Smooth muscle cell (in vitro differentiated cells): ENCODE data around the gene GNG14. TPM values are rescaled to one million over a fixed set of nuclear protein-coding genes. Genes with fewer than 3 reads are reported as not detected.
A peak's percentile ranks its signal among the peaks of the same experiment; 100 is the strongest.

Experiments
- DNase-seq: peaks from one replicate; lab custom pipeline; 2025; ENCODE audit not compliant: unreplicated experiment; lab: John Stamatoyannopoulos, UW
- H2AFZ ChIP-seq: fragments of 200-600 bp; sonication (generic); 2 replicates; pipeline ENCODE4 v1.6.0; 2016; ENCODE audit warnings: antibody characterized with exemption, low read depth, mild to moderate bottlenecking
- H3F3A ChIP-seq: fragments of 200-600 bp; sonication (generic); 2 replicates; pipeline ENCODE4 v1.6.0; 2017; ENCODE audit warnings: antibody characterized with exemption, low read depth
- H3K27ac ChIP-seq: fragments of 200-600 bp; sonication (generic); 2 replicates; pipeline ENCODE4 v1.5.1; 2016; ENCODE audit warnings: low read depth, mild to moderate bottlenecking
- H3K27me3 ChIP-seq: fragments of 200-600 bp; sonication (generic); 2 replicates; pipeline ENCODE4 v1.6.1; 2016; ENCODE audit warnings: low read depth, mild to moderate bottlenecking
- H3K36me3 ChIP-seq: fragments of 200-600 bp; sonication (generic); 2 replicates; pipeline ENCODE4 v1.5.1; 2016; ENCODE audit warnings: low read depth
- H3K4me1 ChIP-seq: fragments of 200-600 bp; sonication (generic); 2 replicates; pipeline ENCODE4 v1.5.1; 2016; ENCODE audit warnings: low read depth
- H3K4me2 ChIP-seq: fragments of 200-600 bp; sonication (generic); 2 replicates; pipeline ENCODE4 v1.6.0; 2016; ENCODE audit warnings: mild to moderate bottlenecking
- H3K4me3 ChIP-seq: fragments of 200-600 bp; sonication (generic); 2 replicates; pipeline ENCODE4 v1.5.1; 2016; ENCODE audit warnings: mild to moderate bottlenecking
- H3K79me2 ChIP-seq: fragments of 200-600 bp; sonication (generic); 2 replicates; pipeline ENCODE4 v1.6.0; 2016; ENCODE audit warnings: low read depth, mild to moderate bottlenecking
- H3K9ac ChIP-seq: fragments of 200-600 bp; sonication (generic); 2 replicates; pipeline ENCODE4 v1.6.0; 2016; ENCODE audit warnings: low read depth
- H3K9me3 ChIP-seq: fragments of 200-600 bp; sonication (generic); replicated peaks from 2 replicates; pipeline ENCODE4 v1.5.1; 2016; ENCODE audit warnings: low read depth
- H4K20me1 ChIP-seq: fragments of 200-600 bp; sonication (generic); 2 replicates; pipeline ENCODE4 v1.6.0; 2016; ENCODE audit warnings: low read depth
- CTCF ChIP-seq: fragments of 200-600 bp; sonication (generic); IDR thresholded peaks from 2 replicates; pipeline ENCODE4 v1.5.1; 2017; ENCODE audit warnings: borderline replicate concordance, mild to moderate bottlenecking, antibody characterized with exemption; ENCODE audit not compliant: insufficient read depth, poor library complexity, severe bottlenecking
- WGBS: methylation state at CpG from one replicate; pipeline ENCODE4 v1.1.7; 2016; ENCODE audit warnings: low lambda C conversion rate; 5-methylcytosine and 5-hydroxymethylcytosine counted together
- polyA plus RNA-seq: library from polyadenylated mRNA; unstranded; fragments of >200 nt; fragmentation: Nextera tagmentation; extraction: Ambion mirVana; gene quantifications from 2 replicates; pipeline ENCODE4 v1.2.1, GENCODE V29; 2016
- total RNA-seq: library from RNA; depleted of rRNA; stranded (reverse); fragments of >200 nt; gene quantifications from 2 replicates; pipeline ENCODE4 v1.2.3, GENCODE V29; 2014

The GNG14 gene
- total and polyA plus RNA-seq, 2 experiments from 2014 or later, result not detected

DNA sequence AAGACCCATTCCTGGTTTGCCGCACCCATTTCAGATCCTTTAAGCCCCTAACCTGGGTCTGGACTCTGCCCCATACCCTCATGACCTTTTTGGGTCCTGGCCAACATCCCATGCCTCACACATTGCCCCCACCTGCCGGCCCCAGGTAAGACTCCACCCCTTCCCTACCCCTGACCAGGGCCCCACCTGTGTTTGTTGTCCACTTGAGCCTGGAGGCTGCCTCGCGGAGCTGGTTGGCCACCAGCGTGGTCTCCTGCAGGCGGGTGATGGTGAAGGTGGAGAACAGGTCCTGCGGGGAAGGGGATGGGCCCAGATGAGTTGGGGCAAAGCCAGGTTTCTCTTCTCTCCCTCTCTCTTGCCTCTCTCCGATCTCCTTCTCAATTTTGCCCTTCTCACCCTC, 40.8 kb upstream of the GNG14 start:
- Histone ChIP-seq H3K4me3 (no peak overlapping the region), H3K4me2 (no peak overlapping the region), H3K36me3 (peaks cover 3% of the 10 kb centered on the region), H2AFZ (no peak overlapping the region), H3K9me3 (no peaks in the 10 kb centered on the region), H3K4me1 (no peaks in the 10 kb centered on the region), H3F3A (no peaks in the 10 kb centered on the region), H3K27ac (no peak overlapping the region), H3K9ac (no peak overlapping the region), H3K79me2 (no peaks in the 10 kb centered on the region), H3K27me3 (no peaks in the 10 kb centered on the region), H4K20me1 (no peaks in the 10 kb centered on the region)
- no peak for TF ChIP-seq CTCF
- WGBS, result 83% methylated on average over 8 of the region's 8 CpGs
- DNase-seq, result no peak

DNA sequence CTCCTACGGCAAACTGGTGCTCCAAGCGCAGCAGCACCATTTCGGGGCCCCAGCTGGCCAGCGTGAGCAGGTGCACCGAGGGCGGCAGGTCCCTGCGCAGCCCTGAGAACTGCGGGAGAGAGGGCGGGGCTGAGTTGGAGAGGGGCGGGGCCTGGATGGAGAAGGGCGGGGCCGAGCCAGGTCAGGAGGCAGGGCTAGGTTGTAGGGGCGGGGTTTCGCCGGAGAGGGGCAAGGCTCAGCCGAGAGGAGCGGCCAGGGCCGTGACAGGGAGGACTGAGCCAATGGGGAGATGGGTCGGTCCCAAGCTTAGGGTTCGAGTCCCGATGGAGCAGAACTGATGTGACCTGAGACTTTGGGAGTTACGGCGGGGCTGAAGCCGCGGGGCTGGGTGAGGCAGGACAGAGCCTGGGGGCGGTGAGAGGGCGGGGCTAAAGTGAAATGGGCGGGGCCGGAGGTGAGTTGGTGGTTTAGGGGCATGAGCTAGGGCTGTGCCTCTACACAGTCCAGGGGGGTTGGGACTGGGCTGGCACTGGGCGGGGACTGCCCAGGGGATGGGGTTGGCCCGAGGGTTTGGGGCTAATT, 40.2 kb upstream of the GNG14 start:
- WGBS, result 64% methylated on average over 23 of the region's 31 CpGs
- no peak overlapping the region for H3K9ac ChIP-seq
- H4K20me1 ChIP-seq, result no peaks in the 10 kb centered on the region
- no peak overlapping the region for H3K4me2 ChIP-seq
- H3K4me3 ChIP-seq, result no peak overlapping the region
- H3F3A ChIP-seq, result no peaks in the 10 kb centered on the region
- H3K36me3 ChIP-seq, result peaks cover 4% of the 10 kb centered on the region
- H3K79me2 ChIP-seq, result no peaks in the 10 kb centered on the region
- no peak for DNase-seq
- no peak for TF ChIP-seq CTCF
- no peak overlapping the region for H2AFZ ChIP-seq
- no peaks in the 10 kb centered on the region for H3K9me3 ChIP-seq
- no peaks in the 10 kb centered on the region for H3K4me1 ChIP-seq
- no peaks in the 10 kb centered on the region for H3K27me3 ChIP-seq
- H3K27ac ChIP-seq, result no peak overlapping the region

GRCh38 chr19:12648088-12648487, 39.7 kb upstream of the GNG14 start:
- Histone ChIP-seq H3K79me2 (no peaks in the 10 kb centered on the region), H2AFZ (no peak overlapping the region), H3K9ac (no peak overlapping the region), H3K9me3 (no peaks in the 10 kb centered on the region), H4K20me1 (no peaks in the 10 kb centered on the region), H3K27ac (no peak overlapping the region), H3K4me2 (peak overlapping the region; percentile 12), H3K4me3 (no peak overlapping the region), H3F3A (no peaks in the 10 kb centered on the region), H3K27me3 (no peaks in the 10 kb centered on the region), H3K4me1 (no peaks in the 10 kb centered on the region), H3K36me3 (peaks cover 4% of the 10 kb centered on the region)
- no peak for DNase-seq
- TF ChIP-seq CTCF, result peak; percentile 8
- 66% methylated on average over 29 of the region's 29 CpGs for WGBS

- WGBS, result 97% methylated on average over 10 of the region's 10 CpGs
- no peak for DNase-seq
These were observed 37.9 kb upstream of the GNG14 start for GRCh38 chr19:12649941-12650340.

More at GRCh38 chr19:12649941-12650340, 37.9 kb upstream of the GNG14 start:
- Histone ChIP-seq H3K4me1 (no peaks in the 10 kb centered on the region), H3K9ac (no peak overlapping the region), H3K27ac (no peak overlapping the region), H3K9me3 (no peaks in the 10 kb centered on the region), H3F3A (no peaks in the 10 kb centered on the region), H4K20me1 (no peaks in the 10 kb centered on the region), H3K27me3 (no peaks in the 10 kb centered on the region), H3K79me2 (no peaks in the 10 kb centered on the region), H2AFZ (no peak overlapping the region), H3K4me3 (no peak overlapping the region), H3K36me3 (peaks cover 4% of the 10 kb centered on the region), H3K4me2 (no peak overlapping the region)
- no peak for TF ChIP-seq CTCF
